Fibroblast of pulmonary artery (primary cell): Measurements from ENCODE around the gene SMYD2.
A peak's percentile ranks its signal among the peaks of the same experiment; 100 is the strongest.

Experiments
- DNase-seq: peaks from one replicate; pipeline ENCODE4 v3.0.0-alpha.2; 2010; ENCODE audit warnings: low read depth
- H3K4me3 ChIP-seq: replicated peaks from 2 replicates; pipeline ENCODE4 v1.5.1; 2011; ENCODE audit warnings: low read depth, mild to moderate bottlenecking, control low read depth, low read length, moderate library complexity
- TF ChIP-seq, protein P1 (sequence below): IDR thresholded peaks from 2 replicates; pipeline ENCODE4 v1.5.1; 2011; ENCODE audit warnings: mild to moderate bottlenecking, control low read depth, low read length, inconsistent platforms; ENCODE audit errors: missing control alignments

The SMYD2 gene

DNA sequence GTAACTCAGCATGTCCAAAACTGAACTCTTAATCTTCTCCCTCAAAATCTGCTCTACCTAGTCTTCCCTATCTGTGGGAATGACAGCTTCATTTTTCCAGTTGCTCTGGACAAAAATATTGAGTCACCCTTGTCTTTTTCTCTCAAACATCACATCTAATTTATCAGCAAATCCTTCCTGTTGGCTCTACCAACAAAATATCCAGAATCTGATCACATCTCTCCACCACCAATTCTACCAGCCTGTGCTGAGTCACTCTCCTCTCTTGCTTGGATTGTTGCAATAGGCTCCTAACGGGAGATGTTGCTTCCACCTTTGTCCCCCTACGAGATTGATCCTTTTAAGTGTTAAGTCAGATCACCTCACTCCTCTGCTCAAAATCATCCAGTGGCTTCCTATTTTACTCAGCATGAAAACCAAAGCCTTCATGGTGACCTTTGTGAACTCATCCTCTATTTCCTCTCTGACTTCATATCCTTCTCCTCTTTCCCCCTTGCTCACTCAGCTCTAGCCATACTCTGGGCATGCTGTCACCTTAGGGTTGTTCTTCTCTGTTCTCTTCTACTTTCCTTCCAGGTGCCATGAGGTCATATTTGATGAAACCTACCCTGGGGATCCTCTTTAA is 21.5 kb upstream of the SMYD2 start:
- TF ChIP-seq, protein P1, sequence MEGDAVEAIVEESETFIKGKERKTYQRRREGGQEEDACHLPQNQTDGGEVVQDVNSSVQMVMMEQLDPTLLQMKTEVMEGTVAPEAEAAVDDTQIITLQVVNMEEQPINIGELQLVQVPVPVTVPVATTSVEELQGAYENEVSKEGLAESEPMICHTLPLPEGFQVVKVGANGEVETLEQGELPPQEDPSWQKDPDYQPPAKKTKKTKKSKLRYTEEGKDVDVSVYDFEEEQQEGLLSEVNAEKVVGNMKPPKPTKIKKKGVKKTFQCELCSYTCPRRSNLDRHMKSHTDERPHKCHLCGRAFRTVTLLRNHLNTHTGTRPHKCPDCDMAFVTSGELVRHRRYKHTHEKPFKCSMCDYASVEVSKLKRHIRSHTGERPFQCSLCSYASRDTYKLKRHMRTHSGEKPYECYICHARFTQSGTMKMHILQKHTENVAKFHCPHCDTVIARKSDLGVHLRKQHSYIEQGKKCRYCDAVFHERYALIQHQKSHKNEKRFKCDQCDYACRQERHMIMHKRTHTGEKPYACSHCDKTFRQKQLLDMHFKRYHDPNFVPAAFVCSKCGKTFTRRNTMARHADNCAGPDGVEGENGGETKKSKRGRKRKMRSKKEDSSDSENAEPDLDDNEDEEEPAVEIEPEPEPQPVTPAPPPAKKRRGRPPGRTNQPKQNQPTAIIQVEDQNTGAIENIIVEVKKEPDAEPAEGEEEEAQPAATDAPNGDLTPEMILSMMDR, result no peak
- no peak for DNase-seq
- no peak overlapping the region for H3K4me3 ChIP-seq

DNA sequence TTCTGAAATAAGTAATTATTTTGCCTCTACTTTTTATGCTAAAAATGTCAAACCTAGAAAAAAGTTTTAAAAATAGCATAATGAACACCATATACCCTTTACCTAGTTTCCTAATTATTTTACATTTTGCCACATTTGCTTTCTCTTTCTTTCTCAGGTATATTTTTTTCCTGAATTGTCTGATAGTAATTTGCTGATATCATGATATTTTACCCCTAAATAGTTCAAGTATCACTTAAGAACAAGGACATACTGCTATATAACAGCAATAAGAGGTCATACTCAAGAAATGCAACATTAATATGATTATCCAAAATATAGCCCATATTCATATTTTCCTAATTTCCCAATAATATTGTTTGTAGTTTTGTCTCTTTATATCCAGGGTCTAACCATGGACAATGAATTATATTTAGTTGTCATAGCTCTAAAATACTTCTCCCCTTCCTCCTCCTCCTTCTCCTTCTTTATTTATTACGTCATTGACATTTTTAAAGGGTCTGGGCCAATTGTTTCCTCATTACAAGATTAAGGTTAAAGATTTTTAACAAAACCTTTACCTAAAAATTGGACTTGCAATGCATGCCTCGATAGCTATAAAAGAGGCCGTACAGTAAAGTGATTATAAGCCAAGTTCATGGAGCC is 20.3 kb upstream of the SMYD2 start:
- no peak for DNase-seq
- TF ChIP-seq, protein P1, result no peak
- H3K4me3 ChIP-seq, result no peak overlapping the region

DNA sequence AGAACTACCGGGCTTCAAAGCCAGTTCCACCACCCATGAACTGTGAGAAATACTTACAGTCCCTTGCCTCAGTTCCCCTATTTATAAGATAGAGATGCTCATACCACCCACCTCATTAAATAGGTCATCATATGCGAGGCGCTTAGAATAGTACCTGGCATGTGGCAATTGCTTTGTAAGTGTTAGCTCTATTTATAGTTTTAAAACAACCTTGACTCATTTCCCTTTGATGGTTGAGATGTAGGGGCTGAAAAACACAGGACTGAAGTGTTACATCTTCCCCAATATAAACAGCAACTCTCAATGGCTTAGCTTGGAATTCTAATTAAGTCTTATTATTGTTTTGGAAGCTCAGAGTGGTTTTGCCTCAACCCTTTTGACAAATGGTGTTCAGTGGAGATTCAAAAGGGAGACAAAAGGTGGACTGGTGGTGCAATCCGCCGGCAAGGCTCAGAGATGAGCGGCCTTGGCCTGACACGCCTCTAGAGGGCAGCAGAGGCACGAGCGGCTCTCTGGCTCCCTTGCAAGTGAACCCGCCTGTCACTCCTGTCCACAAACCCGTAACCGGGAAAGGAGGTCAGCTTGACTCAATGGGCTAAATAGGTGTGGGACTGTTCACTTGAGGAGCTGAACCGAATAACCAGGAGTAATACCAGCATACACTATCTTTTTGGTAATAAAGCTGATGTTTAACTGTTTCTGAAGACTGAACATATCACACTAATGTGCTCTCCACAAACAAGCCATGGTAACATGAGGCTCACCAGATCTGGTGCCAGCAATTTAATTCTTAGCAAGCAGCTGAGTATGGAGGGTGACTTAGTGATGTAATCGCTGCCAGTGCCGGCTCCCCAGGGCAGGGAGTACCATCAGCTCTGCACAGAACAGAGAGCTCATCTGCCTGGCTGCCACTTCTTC is 19.5 kb upstream of the SMYD2 start:
- TF ChIP-seq, protein P1, result peak; percentile 100
- no peak overlapping the region for H3K4me3 ChIP-seq
- peak; percentile 76 for DNase-seq

DNA sequence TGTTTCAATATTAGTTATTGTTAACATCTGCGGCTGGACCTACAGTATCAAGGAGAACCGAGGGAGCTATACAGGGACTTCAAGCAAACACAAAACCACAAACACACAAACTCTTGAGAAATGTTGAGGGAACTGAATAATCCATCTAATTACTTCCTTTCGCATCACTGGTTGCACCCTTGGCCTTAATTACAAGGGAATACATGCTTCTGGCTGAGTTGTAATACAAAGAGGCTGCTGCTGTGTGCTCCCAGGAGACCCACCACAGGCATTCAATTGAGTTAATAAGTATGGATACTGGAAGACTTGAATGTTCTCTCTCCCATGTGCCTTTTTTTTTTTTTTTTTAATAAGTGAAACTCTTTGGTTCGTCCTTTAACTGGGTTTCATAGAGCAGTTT is 16.8 kb upstream of the SMYD2 start:
- DNase-seq, result no peak
- TF ChIP-seq, protein P1, result no peak
- no peak overlapping the region for H3K4me3 ChIP-seq

DNA sequence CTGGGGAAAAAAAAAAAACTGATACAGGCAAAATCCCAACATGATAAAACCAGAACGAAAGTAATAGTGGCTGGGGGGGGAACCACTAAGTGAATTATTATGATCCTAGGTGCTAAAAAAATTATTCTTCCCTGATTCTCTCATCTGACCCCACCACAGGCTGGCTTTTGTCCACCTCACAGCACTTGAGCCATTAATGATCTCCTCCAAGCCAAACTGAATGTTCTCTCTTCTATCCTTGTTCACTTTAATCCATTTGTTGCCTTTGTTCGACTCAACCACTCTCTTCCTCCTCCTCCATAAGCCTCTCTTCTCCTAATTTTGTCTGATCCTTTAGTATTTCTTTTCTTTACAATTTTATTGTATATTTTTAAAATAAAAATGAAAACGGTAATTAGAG is 16.0 kb upstream of the SMYD2 start:
- no peak for DNase-seq
- TF ChIP-seq, protein P1, result no peak
- H3K4me3 ChIP-seq, result no peak overlapping the region

DNA sequence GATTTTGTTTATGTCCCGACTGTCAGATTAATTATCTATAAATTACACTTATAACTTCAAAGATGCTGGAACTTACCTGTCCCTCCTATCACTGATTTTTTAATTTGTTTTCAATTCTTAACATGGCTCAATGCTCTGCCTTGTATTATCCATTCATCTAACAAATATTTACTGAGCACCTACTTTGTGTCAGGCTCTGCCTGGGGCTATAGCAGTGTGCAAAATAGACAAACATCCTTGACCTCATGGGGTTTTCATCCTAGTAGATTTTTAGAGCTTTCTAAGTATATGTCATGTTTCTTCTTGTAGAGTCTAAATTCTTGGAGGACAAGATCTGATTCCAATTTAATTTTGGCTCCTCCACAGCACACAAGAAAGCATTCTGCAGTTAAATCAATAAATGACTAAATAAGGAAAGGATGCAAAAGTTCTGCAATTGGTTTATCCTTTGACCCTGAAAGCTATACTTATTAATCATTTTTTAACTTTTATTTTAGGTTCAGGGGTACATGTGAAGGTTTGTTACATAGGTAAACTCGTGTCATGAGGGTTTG is 10.8 kb upstream of the SMYD2 start:
- DNase-seq, result no peak
- H3K4me3 ChIP-seq, result no peak overlapping the region
- TF ChIP-seq, protein P1, result no peak
